HAP-1 (cell line): ENCODE results near the gene TBPL2.
"Not testable (repeated sequence)": the region's sequence is repeated elsewhere in the genome, so short reads cannot be mapped to it uniquely, and the experiment has no call there.

ENCODE experiments used
- DNase-seq, 2 experiments: peaks; one replicate each; pipeline ENCODE4 v3.0.0-alpha.2; 2016 to 2020; ENCODE audit warnings: low spot score in 2 of 2
- H3K27me3 ChIP-seq: fragments of 250-450 bp; sonication (Bioruptor Pico); 2 replicates; pipeline ENCODE4 v1.5.1; 2020; ENCODE audit warnings: low read depth, mild to moderate bottlenecking, moderate library complexity
- H3K36me3 ChIP-seq: fragments of 250-450 bp; sonication (Bioruptor Pico); replicated peaks from 2 replicates; pipeline ENCODE4 v1.5.1; 2020; ENCODE audit warnings: mild to moderate bottlenecking
- H3K4me1 ChIP-seq: fragments of 250-450 bp; sonication (Bioruptor Pico); 2 replicates; pipeline ENCODE4 v1.5.1; 2020; ENCODE audit warnings: mild to moderate bottlenecking
- H3K4me3 ChIP-seq: fragments of 250-450 bp; sonication (Bioruptor Pico); 2 replicates; pipeline ENCODE4 v1.5.1; 2020; ENCODE audit warnings: mild to moderate bottlenecking, moderate library complexity
- H3K9me3 ChIP-seq: fragments of 250-450 bp; sonication (Bioruptor Pico); 2 replicates; pipeline ENCODE4 v1.5.1; 2020; ENCODE audit warnings: mild to moderate bottlenecking, moderate library complexity
- in situ Hi-C: fragments of 300-500 bp; cut with MboI; formaldehyde crosslinking; loops from 3 replicates; pipeline ENCODE4 v1.14.3; 2020; ENCODE audit warnings: low sequenced_read_pairs, inconsistent platforms, mixed read lengths

The TBPL2 gene

DNA sequence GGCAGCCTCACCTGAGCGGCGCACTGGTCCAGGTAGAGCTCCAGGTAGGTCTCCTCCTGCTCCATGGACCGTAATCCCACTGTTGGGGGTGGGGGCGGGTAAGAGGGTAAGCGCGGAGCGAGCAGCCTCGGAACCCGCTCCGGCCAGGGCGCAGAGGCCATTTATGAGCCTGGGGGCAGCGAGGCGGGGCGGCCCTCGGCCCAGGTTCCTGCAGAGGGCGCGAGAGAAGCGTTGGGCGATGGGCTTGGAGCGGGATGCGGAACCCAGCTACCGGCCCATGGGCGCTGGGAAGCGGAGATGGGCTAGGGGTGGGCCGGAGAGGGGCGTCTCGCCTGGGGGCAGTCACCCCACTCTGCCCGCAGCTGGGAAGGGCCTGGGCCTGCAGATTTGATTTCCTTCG, at the start of gene TBPL2:
Gene TBPL2 (minus strand): TSS at position 232 of the 400 bp plus-strand sequence. CDS start 167 bp downstream, at position 65.
- H3K27me3 ChIP-seq, result peaks cover 2% of the 10 kb centered on the region; the same call in 1 of the 2 replicates
- H3K36me3 ChIP-seq, result no peaks in the 10 kb centered on the region
- in situ Hi-C loops, result loop anchor here (25.0 kb wide), 1 partner anchor 222 kb away; no protein-coding TSS in a partner anchor
- H3K4me1 ChIP-seq, result no peaks in the 10 kb centered on the region; the same call in 1 of the 2 replicates
- no peak within 1 kb of the TSS for H3K4me3 ChIP-seq
- no peaks in the 10 kb centered on the region for H3K9me3 ChIP-seq
- DNase-seq, result no peak

DNA sequence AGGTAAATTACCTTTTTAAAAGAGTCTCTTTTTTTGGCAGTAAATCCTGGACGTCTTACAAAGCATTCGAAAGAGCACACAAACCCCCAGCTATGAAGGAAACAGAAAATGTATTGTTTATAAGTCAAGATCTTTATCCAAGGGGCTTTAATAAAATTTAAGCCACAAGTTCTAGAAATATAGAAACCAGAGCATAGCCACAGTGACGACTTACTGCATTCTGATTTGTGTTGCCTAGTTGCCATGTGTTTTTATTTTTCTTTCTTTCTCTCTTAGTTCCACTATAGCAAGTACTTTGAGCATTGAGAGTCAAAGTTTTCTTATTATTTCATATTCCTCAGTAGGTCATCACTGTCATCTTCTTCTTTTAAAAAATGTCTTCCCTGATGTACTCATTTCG, 47.8 kb upstream of the TBPL2 start:
- Histone ChIP-seq H3K4me3 (no peak overlapping the region), H3K27me3 (no peaks in the 10 kb centered on the region), H3K9me3 (no peaks in the 10 kb centered on the region), H3K36me3 (no peaks in the 10 kb centered on the region), H3K4me1 (peaks cover 17% of the 10 kb centered on the region)
- in situ Hi-C loops, result no loop called here
- DNase-seq, result no peak

DNA sequence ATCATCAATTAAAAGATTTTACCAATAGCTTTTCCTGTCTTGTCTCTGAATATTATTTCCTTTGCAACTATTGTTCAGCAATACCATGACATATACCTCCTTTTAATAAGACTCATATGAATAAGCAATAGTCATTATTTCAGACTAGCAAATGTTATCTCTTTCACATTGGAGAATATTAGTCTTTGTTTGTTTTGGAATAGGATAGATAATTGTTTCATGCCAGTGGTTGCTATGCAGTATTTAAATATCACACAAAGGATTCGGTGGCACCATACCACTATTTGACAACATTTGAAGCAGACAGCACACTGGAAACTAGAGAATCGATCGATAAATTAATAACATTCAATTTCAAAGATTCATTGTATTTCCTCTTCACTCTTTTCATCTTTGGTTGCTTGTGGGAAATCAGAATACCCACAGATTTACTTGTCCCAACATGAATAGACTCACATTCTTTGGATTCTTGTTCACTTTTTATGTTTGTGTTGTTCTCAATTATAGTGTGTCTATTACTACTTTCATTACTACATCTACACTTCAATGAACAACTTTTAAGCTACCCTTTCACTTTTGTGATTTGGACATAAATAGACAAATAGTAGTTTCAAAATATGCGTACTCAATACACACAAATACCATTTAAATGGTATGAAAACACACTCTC, 42.7 kb upstream of the TBPL2 start:
- DNase-seq, result peak in 1 of 2 experiments; percentile 86
- Histone ChIP-seq H3K4me1 (peaks cover 20% of the 10 kb centered on the region), H3K9me3 (no peaks in the 10 kb centered on the region), H3K36me3 (no peaks in the 10 kb centered on the region), H3K4me3 (no peak overlapping the region), H3K27me3 (no peaks in the 10 kb centered on the region)
- in situ Hi-C loops, result no loop called here

DNA sequence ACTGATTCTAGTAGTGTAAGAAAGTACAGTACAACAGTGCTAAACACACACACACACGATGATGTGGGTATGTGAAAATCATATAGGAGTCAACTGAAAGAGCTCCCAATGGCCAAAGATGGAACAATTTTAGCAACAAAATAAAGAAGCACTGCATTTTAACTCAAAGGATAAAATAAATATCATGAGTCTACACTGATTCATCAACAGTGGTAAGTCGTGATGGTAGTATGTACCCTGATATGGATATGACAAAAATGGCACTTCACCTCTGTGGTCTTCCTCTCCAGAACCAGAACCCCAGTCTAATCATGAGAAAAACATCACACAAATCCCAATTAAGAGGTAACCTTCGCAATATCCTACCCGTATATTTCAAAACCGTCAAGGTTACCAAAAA, 41.4 kb upstream of the TBPL2 start:
- H3K4me3 ChIP-seq, result no peak overlapping the region
- no peaks in the 10 kb centered on the region for H3K9me3 ChIP-seq
- H3K27me3 ChIP-seq, result no peaks in the 10 kb centered on the region
- in situ Hi-C loops, result no loop called here
- no peak for DNase-seq
- H3K36me3 ChIP-seq, result no peaks in the 10 kb centered on the region
- peaks cover 18% of the 10 kb centered on the region for H3K4me1 ChIP-seq

DNA sequence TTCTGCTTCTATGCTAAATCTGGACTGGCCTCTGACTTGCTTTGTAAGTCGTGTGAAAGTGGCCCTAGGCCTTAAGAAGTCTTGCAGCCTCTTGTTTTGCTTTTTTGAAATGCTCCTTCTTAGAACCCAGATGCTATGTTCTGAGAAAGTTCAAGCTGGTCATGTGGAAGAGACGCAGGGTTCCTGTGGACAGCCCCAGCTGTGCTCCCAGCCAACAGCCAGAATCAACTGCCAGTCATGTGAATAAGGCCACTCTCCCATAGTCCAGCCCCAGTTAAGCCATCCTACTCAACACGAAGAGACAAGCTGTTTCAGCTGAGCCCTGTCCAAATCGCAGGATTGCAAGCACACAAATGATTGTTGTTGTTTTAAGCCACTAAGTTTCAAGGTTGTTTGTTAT, 37.3 kb upstream of the TBPL2 start:
- H3K4me1 ChIP-seq, result peaks cover 5% of the 10 kb centered on the region
- H3K9me3 ChIP-seq, result no peaks in the 10 kb centered on the region
- in situ Hi-C loops, result no loop called here
- no peak overlapping the region for H3K4me3 ChIP-seq
- no peaks in the 10 kb centered on the region for H3K36me3 ChIP-seq
- no peak for DNase-seq
- no peaks in the 10 kb centered on the region for H3K27me3 ChIP-seq

DNA sequence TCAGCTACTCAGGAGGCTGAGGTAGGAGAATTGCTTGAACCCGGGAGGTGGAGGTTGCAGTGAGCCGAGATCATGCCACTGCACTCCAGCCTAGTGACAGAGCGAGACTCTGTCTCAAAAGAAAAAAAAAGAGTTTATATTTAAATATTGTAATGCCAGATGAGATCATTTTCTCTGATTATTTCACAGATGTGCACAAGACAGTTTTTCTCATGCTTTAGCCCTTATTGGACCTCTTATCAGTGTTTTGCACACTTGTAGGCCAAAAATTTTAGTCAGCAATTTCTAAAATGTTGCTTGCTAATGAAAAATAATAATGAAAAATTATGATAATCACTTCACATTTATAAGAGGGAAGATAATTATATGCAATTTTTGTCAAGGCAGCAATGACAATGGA, 36.0 kb upstream of the TBPL2 start:
- in situ Hi-C loops, H3K36me3 ChIP-seq, H3K4me3 ChIP-seq, DNase-seq, H3K4me1 ChIP-seq, H3K9me3 ChIP-seq, H3K27me3 ChIP-seq: not testable (repeated sequence)

DNA sequence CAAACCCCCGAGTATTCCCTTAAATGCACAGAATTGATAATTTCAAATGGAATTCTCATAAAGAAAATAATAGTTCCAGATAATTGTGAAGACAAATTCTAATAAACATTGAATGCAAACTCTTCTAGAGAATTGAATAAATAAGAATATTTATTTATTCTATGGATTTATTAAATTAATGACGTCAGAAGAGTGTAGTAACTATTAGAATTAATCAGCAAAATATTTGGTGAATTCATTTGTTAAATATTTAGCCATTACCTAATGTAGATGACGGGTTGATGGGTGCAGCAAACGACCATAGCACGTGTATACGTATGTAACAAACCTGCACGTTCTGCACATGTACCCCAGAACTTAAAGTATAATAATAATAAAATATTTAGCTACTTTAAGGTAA, 33.4 kb upstream of the TBPL2 start:
- no peak for DNase-seq
- in situ Hi-C loops, result no loop called here

DNA sequence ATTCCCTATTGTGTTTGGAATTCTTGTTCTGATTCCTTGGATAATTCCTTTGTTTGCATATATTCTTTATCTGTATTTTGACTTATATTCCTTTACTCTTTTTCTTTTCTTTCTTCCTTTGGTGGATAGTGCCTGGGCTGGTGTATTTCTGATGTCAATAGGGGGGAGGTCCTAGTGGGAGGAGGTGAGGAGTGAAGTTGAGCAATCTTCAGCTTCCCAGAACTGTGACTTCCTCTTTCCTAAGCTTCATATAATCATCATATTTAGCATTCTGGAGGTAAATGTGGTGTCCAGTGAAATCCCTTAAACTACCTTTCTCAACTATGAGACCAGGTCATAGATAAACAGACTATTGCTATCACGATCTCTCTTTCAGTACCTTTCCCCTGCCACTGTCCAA, 29.6 kb upstream of the TBPL2 start:
- no peak for DNase-seq
- in situ Hi-C loops, result no loop called here
- H3K4me1 ChIP-seq, result no peaks in the 10 kb centered on the region; the same call in 1 of the 2 replicates
- H3K4me3 ChIP-seq, result no peak overlapping the region
- H3K36me3 ChIP-seq, result no peaks in the 10 kb centered on the region
- H3K9me3 ChIP-seq, result peaks cover 3% of the 10 kb centered on the region; the same call in 1 of the 2 replicates
- H3K27me3 ChIP-seq, result no peaks in the 10 kb centered on the region

More for the DNA sequence above, 33.4 kb upstream of the TBPL2 start:
- no peaks in the 10 kb centered on the region for H3K27me3 ChIP-seq
- H3K4me3 ChIP-seq, result no peak overlapping the region
- no peaks in the 10 kb centered on the region for H3K9me3 ChIP-seq
- no peaks in the 10 kb centered on the region; the same call in 1 of the 2 replicates for H3K4me1 ChIP-seq
- no peaks in the 10 kb centered on the region for H3K36me3 ChIP-seq

DNA sequence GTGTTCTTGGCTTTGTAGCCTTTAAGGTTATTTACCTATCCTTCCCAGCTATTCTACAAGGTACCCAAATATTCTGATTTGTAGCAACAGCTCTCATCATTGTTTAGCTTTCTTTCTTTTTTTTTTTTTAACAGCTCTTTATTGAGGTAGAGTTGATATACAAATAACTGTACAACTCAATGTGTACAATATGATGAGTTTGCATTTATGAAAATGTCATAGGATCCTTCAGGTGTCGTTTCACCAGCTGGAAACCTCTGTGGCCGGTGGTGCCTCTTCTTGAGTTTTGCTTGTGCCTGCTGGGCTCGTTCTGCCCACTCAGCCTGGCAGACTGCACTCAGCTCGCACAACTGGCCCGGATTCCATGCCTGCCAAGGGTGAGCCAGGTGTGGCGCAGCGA, 26.9 kb upstream of the TBPL2 start:
- in situ Hi-C loops, result no loop called here
- no peak overlapping the region for H3K4me3 ChIP-seq
- H3K36me3 ChIP-seq, result no peaks in the 10 kb centered on the region
- H3K4me1 ChIP-seq, result no peaks in the 10 kb centered on the region; the same call in 1 of the 2 replicates
- no peaks in the 10 kb centered on the region for H3K27me3 ChIP-seq
- no peak for DNase-seq
- peaks cover 3% of the 10 kb centered on the region; the same call in 1 of the 2 replicates for H3K9me3 ChIP-seq

DNA sequence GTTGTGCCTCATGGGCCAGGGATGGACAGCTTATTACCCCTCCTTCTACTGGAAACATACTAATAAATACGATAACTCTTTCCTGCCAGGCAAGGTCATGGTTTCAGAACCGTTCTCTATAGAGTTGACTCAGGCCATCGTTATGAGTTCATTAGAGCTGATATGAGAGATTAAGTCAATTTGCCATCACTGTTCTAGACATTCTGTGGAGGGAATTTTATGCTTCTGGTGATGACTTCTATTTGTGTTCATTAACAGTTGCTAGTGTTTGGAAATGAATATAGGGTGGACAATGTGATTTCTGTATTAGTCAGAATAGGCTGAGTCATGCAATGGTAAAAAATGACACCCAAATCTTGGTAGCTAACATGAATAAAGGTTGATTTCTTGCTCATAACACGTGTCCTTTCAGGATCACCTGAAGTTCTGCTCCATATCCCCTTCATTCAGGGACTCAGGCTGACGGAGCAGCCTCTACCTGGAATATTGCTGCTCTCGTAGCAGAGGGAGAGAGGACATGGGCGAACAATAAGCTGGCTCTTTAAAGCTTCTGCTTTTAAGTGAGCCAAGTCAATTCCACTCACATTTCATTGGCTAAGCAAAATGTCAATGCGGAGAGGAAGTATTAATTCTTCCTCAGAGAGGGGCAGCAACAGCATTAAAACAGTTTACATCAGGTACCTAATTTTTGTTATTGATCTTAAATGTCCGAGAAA, 18.5 kb upstream of the TBPL2 start:
- Histone ChIP-seq H3K36me3 (no peaks in the 10 kb centered on the region), H3K9me3 (no peaks in the 10 kb centered on the region), H3K27me3 (no peaks in the 10 kb centered on the region), H3K4me1 (peaks cover 9% of the 10 kb centered on the region), H3K4me3 (no peak overlapping the region)
- in situ Hi-C loops, result no loop called here
- no peak for DNase-seq

DNA sequence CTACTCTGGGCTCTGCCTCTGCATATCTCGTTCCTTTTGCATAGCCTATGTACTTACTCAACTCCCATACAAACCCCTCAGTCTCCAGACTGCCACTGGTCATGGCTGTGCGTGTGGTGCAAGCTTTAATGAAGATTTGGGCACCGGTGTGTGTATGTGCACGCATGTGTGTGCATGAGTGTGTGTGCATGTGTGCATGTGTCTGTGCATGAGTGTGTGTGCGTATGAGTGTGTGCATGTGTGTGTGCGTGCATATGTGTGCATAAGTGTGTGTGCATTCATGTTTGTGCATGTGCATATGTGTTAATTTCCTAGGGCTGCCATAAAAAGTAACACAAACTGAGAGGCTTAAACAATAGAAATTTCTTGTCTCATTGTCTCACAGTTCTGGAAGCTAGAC, 17.1 kb upstream of the TBPL2 start:
- no peaks in the 10 kb centered on the region for H3K36me3 ChIP-seq
- H3K4me1 ChIP-seq, result peaks cover 15% of the 10 kb centered on the region
- H3K27me3 ChIP-seq, result no peaks in the 10 kb centered on the region
- in situ Hi-C loops, result no loop called here
- no peak overlapping the region for H3K4me3 ChIP-seq
- H3K9me3 ChIP-seq, result no peaks in the 10 kb centered on the region
- DNase-seq, result no peak

DNA sequence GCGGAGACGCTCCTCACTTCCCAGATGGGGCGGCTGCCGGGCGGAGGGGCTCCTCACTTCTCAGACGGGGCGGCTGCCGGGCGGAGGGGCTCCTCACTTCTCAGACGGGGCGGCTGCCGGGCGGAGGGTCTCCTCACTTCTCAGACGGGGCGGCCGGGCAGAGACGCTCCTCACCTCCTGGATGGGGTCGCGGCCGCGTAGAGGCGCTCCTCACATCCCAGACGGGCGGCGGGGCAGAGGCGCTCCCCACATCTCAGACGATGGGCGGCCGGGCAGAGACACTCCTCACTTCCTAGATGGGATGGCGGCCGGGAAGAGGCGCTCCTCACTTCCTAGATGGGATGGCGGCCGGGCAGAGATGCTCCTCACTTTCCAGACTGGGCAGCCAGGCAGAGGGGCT, 16.0 kb upstream of the TBPL2 start:
- H3K4me3 ChIP-seq, DNase-seq, H3K9me3 ChIP-seq, H3K27me3 ChIP-seq, in situ Hi-C loops, H3K36me3 ChIP-seq: not testable (repeated sequence)
- H3K4me1 ChIP-seq, result peaks cover 15% of the 10 kb centered on the region

DNA sequence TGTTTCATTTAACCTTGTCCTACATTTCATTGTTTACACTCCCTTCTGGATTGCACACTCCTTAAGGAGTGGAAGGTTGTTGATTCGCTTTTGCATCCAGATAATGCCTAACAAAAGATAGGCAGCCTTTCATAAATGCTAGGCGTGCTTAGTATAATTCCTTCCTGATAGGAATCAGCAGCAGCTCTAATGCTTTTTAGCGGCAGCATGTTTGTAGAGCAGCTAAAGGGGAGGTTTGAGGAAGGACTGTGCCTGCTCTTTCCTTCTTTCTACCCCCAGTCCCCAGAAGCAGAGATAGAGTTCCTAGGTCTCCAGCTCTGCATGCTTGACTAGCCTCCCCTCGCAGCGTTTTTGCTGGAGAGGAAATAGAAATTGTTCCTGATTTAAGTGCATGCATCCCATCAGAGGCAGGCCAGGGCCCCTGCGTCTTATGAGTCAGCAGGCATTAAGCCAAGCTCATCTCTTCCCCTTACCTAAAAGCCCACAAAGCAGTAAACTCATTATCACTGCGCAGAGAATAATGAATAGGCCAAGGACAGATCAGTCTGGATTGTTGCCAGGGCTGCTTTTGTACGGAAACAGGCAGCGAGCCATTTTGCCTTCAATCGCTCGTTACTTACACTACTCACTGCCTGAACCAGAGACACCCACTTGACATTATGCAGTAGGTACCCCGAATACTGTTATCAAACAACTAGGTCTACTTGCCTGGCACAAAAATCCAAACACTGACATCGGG, 14.0 kb upstream of the TBPL2 start:
- Histone ChIP-seq H3K4me3 (no peak overlapping the region; the same call in 1 of the 2 replicates), H3K9me3 (no peaks in the 10 kb centered on the region), H3K27me3 (no peaks in the 10 kb centered on the region), H3K36me3 (no peaks in the 10 kb centered on the region), H3K4me1 (peaks cover 15% of the 10 kb centered on the region)
- peak; percentile 89 to 91 for DNase-seq
- in situ Hi-C loops, result no loop called here

DNA sequence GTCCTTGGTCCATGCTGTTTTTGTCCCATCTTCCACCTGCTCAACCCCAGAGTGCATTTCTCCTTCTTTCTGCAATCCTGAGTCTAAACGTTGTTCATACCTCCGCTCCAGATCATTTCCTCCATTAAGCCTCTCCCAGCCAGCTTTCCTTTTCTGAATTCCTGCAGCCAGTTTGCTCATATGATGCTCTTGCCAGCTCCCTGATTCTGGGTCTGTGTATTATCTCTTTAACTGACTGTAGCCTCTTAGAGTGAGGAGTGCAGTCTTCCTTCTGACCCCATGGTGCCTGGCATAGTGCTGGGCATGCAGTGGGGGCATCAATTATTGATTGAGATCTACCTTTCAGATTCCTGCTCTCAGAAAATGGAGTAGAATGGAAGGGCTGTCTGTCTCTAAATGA, 11.5 kb upstream of the TBPL2 start:
- H3K4me1 ChIP-seq, result peaks cover 18% of the 10 kb centered on the region
- in situ Hi-C loops, result no loop called here
- no peaks in the 10 kb centered on the region for H3K9me3 ChIP-seq
- no peaks in the 10 kb centered on the region for H3K27me3 ChIP-seq
- no peak for DNase-seq
- no peak overlapping the region for H3K4me3 ChIP-seq
- no peaks in the 10 kb centered on the region for H3K36me3 ChIP-seq
